NCI-H2227 (cell line): ENCODE data around the gene HIVEP3.

Experiments used
- DNase-seq: peaks from one replicate; lab custom pipeline; 2025; ENCODE audit not compliant: unreplicated experiment; lab: John Stamatoyannopoulos, UW

The HIVEP3 gene

DNA sequence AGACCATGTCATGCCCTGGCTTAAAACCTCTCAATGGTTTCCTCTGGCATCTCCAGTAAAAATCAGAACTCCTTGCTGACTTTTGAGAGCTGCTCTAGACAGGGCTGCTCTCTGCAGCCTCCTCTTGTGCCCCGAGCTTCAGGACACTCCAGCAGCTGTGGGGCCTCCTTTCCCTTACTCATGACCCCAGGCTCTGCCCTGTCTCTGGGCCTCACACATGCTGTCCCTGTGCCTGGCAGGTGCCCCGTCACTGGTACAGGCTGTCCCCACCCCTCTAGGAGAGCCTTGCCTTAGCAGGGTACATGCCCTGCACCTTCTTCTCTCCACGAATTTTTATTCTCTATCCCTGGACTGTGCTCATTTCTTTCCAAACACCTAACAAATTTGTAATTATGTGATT, 43.2 kb downstream of the HIVEP3 start:
- DNase-seq: no peak

DNA sequence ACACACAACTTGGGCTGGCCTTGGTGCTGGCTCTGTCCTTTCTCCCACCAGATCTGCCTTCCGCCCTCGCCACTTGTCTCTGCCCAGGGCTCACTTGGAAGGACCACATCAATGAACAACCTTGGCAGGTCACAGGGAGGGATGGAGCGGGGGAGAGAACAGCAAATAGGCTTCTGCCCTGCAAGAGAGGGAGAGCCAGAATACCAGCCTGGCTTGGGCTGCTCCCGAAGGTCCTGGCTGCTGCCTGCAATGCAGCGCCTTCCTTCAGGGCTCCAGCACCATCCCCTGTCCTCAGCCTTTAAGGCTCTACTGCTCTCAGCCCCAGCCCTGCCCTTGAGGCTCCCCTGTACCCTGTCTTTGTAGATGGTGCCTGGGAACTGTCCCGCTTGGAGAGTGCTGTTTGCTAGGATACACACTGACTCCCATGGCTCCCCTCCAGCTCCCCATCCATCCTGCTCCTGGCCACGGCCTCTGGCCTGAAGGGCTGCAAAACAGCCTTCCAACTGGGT, 43.8 kb downstream of the HIVEP3 start:
- DNase-seq: no peak

DNA sequence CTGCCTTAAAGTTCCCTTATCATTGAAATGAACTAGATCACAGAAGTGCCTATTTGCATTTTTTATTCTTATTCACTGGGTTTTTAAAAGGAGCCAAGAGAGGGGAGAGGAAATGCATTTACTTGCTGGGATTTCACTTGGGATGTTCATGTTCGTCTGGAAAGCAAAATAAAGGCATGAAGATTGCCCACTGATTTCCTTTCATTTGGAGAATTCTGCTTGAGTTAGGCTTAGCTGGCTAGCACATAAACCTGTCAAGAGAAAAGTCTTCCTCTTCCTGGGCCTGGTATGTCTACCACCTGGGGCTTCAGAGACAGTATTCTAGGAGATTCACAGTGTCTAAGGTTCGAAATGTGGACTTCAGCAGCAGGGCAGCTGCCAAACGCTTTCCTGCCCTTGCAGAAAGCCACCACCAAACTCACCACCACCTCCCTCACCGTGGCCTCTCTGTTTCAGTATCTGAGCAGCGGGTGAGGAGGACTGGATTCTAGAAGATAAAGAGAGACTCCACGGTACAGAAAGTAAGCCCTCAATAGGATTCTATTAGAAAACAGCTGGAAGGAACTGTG, 44.5 kb downstream of the HIVEP3 start:
- DNase-seq: no peak

DNA sequence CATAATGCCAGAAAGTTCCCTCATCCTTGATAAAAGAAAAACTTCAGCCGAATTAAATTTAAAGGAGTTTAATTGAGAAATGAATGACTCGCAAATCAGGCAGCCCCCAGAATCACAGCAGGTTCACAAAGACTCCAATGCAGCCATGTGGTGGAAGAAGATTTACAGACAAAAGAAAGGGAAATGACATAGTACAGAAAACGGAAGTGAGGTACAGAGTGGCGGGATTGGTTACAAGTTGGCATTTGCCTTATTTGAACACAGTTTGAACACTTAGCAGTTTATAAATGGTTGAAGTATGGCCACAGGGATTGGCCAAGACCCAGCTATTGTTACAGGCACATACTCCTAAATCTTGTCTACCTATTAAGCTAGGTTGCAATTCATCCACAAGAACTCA, 46.6 kb downstream of the HIVEP3 start:
- DNase-seq: no peak

DNA sequence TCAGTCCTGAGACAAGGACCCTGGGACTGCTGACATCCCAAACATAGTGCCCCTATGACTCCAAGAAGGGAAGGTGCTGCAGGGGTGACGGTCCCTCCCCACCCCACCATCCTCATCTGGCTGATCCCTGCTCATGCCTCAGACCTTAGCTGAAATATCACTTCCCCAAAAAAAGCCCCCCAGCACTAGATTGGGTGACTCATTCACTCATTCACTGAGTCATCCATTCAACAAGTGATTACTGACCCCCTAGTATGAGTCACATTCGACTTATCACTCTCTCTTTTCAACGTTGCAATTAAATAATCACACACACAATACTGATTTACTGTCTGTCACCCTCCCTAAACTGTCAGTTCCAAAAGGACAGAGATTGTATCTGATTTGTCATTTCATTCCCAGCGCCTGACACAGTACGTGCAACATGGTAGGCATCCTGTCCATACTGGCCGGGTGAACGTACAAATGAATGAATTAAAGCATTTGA, 48.6 kb downstream of the HIVEP3 start:
- DNase-seq: no peak

DNA sequence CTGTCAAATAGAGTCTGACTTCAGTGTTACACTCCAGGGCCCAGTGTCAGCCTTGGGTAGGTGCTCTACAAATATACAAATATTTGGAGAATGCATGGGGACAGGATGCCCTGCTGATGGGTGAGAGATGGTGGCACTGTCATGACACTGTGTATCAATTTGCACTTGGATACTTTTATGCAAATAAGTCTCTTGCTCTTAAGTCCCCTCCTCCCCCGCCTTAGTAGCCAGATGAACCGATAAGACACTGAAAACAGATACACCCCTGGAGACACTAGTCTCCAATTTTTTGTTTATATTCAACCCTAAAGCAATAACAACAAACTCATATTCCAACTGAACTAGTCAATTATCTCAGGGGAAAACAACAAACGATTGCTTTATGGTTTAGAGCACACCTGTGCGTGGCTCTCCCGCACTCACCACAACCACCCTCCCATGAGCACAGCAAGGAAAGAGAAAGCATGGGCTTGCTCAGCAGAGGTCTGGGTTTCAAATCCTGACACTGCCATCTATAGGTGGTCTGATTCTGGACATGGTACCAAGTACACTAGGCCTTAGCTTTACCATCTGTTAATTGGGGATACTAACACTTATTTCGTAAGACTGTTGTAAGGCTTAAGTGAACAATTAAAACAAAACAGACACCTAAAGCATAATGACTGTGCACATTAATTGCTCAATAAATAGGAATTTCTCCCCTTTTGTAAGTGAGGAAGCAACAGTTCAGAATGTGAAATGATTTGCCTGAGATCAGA, 50.3 kb downstream of the HIVEP3 start:
- no peak for DNase-seq

DNA sequence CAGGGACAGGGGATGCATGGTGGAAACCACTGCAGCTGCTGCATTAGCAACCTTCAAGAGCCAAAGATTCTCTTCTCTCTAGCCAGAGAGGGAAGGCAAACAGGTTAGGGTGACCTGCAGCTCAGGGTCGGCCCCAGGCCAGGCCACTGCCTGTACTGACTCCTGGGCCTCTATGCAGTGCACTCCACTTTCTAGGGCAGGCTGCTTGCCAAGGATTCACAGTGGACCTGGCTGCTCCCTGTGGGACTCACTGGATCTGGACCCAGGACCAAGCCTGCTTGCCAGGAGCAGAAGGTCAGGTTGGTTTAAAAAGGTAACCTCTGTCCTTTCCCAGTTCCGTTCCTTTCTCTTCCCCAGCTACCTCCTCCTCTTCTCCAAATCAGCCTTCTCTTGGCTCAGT, 52.4 kb downstream of the HIVEP3 start:
- no peak for DNase-seq

DNA sequence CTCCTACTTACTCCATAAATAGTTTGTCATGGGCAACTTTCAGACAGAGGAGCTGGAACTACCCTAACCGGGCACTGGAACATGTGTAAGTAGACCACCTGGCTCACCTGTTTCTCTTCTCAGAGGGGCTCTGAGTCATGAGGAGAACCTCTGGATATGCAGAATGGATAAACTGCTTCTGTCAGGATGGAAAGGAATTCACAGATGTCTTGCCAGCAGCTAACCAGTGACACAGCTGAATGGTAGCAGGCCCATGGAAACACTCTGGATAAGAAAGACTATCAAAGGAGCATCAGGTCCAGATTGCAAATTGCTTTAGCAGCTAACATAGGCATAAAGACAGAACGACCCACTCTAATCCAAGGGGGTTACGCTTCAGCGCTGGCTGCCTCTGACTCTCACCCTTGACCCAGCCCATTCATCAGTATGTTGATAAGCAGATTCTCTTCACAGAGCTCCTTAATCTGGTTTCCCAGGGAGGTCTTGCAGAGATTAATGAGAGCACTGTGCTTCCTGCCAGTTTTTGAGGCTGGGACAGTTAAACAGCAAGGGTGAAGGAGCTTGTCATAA, 54.2 kb downstream of the HIVEP3 start:
- no peak for DNase-seq

DNA sequence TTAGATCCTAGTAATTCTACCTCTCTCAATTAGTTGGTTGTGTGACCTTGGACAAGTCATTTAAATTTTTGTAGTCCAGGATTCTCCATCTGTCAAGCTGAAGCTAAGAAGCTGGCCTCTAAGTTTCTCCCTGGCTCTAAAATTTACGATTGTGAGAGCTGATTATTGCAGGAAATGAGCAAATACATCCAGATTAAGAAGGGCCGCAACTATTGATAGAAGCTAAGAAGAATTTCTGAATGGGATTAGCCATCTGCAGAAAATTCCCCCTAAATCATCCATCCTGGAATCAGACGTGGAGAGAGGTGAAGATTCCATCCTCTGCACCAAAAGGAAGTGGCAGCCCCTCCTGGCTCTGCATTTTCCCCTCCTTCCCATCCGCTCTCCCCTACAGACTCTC, 55.0 kb downstream of the HIVEP3 start:
- no peak for DNase-seq

DNA sequence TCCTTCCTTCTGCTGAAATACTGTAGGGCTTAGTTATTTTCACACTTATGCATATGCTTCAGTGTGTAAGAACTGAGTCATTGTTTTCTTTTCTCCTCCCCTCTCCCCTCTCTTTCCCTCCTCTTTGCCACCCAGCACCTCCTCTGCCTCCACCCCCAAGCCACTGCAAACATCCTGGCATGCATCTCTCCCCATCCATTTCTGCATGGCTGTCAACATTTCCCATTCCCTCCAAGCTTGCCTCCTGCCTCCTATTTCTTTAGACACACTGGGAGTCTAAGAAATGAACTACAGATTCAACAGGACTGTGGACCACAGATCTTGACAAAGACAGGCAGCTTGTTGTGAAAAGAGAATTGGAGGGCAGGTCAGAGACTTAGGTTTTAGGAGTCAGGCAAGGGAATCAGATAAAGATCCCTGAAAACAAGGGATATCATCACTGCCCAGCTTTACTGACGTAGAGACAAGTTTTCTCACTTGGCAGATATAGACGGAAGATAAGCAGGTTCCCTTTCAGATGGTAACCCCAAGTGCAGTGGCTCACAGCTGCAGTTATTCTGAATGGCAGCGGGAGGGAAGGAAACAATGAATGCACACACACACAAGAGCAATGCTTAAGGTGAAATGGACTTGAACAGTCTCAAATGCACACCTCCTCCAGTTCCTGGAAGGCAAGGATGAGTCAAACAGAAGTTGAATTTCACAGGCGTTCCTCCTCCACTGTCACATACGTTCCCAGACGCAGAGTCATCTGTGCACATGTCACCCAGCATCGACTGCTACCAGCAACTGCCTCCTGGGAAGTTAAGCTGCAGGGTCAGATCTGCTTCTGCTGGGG, 56.1 kb downstream of the HIVEP3 start:
- no peak for DNase-seq

DNA sequence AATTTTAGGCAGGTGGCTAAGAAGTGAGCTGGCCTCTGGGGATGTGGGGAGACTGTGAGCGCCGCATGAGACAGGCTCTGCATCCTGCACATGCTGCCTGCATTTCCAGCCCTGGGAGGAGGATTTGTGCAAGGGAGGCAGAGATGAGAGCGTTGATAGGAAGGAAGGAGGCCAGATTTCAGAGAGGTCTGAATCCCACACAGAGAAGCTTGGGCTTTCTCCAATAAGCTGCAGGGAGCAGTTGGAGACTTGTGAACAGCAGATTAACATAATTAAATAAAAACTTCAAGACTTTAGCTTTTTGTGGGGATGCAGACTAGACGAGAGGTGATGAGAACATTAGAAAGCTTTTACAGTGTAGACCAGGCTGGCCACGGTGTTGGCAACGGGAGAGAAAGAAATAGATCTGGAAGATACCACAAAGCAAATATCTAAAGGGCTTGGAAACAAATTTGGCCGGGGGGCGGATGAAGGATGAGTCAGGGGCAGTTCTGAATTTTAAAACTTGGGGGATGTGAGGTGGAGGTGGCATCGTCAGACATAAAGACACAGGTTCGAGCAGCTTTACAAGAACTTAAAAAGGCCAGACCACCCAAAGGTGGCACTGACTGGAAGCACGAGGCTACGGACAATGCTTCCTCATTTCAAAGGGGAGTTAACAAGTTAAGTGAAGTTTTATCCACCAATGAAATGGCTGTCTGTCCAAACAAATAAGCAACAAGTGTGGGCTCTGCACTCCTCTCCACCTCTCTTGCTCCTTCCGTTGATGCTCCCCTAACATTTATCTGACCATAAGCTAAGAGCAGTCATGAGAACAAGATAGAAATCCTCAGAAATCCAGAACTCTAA, 57.0 kb downstream of the HIVEP3 start:
- no peak for DNase-seq

DNA sequence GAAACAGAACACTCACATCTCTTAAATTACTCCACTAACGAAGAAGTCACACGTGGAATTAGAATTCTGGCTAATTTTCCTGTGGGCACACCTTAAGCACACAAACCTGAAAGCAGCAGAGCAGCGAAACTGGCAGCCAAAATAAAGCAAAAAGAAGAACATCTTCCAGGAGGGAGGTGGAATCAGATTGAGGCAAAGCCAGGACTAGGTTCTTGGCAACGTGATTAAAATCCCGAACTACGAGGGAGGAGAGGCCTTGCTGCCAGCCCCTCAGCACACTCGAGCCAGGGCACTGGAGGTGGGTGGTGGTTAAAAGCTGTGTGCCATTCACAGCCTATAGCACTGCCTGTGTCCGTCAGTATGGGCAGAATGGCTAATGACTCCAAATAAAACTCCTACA, 58.0 kb downstream of the HIVEP3 start:
- no peak for DNase-seq

DNA sequence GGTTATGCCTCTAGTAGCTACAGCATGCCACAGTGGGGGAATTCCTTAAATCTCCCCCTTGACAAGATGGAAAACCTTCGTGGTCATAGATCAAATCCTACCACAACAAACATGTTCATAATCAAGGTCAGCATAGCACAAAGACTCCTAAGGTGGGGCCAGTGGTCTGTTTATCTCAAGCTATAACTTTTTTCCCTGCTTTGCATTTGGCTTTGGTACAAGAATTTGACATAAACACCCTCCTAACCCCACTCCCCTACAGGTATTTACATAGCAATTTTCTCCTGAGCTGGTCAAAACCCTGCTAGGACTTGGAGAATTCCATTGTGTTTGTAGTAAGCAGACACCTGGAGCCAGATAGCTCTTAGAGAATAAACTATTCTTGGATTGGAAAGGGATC, 58.5 kb downstream of the HIVEP3 start:
- no peak for DNase-seq

DNA sequence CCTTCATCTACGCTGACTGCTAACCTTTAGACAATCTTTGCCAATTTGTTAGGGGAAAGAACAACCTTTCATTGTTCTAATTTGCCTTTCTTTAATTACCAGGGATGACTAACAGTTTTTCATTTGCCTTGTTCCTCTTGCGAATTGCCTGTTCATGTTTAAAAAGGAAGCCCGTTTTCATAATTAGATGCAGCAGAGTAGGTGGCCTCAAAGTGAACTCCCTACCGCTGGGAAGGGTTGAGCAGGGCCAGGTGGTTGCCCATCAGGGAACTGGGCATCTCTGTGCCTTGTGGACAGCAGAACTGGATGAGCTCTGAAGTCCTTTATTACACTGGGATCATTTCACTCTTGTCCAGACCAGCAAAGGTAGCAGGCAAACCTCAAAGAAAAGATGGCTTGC, 59.0 kb downstream of the HIVEP3 start:
- no peak for DNase-seq

DNA sequence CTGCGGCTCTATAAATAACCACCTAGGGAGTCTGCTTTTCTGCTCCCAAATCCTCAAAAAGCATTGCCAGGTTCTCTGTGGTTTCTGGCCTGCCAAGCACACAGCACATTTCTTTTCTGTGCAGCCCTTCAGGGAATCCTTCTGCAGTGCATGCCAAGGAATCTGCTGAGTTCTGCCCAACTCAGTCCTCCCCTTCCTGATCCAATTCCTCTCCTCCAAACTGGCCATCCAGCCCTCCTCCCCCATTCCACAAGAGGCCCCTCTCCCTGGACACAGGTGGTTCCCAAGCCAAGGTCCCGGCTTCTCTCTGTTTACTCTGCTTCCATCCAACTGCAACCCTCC, 61.8 kb downstream of the HIVEP3 start:
- DNase-seq: peak; percentile 50

DNA sequence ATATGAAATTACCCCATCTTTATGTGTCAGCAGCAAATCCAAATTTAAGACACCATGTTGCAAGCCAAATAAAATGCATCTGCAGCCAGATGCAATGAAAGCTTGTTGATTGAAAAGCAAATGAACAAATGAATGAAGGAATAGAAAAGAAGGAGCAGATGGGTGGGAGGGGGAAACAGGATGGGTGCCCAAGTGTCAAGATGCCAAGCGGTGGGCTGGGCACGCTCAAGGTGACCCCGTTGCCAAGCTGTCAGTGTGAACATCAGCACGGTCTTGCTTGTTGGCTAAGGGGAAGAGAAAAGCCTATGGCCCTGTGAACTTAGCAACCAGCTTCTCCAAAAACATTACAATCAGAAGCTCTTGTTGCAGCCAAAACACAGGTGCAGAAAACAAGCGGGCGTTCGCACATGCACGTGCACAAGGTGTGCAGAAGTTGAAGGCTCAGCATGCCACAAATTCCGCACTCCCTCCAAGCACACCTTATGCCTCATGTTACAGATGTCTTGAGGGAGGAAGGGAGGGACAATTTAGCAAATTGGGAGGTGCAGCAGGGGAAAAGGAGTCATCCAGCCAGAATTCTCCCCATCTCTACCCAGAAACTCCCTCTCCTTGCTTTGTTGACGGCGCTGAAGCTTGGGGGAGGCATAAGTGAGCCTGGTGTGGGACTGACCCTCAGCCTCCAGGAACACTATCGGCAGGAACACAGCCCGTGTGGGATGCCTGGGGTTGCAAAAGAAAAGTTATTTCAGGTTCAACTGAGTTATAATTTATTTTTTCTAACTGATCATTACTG, 62.4 kb downstream of the HIVEP3 start:
- no peak for DNase-seq

DNA sequence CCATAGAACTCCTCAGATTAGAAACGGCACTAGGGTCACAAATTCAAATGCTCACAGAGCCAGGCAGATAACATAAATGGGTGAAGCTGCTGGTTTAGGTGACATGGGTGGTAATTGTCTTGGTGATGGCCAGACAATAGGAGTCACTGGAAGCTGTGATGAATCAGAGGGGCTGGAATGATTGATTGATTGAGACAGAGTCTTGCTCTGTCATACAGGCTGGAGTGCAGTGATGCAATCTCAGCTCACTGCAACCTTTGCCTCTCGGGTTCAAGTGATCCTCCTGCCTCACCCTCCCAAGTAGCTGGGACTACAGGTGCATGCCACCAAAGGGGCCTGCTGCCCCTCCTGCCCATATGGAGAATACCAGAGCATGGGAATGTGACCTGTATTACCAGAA, 63.0 kb downstream of the HIVEP3 start:
- no peak for DNase-seq

DNA sequence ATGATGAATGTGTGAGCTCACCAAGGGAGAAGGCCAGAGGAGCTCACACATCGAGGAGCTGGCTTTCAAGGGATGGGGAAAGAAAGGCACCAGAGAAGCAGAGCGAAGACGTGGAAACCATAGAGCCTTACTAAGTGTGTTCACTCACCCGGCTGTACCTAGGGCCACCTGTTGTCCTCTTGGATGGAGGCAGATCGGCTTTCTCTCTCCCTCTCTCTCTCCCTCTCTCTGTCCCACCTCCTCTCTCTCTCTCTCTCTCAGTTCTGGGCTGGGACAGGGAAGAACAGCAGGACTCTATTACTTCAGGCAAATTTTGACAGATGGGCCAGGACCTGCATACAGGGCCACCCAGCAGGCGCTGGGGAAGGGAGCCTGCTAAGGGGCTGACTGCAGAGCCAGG, 64.8 kb downstream of the HIVEP3 start:
- no peak for DNase-seq

DNA sequence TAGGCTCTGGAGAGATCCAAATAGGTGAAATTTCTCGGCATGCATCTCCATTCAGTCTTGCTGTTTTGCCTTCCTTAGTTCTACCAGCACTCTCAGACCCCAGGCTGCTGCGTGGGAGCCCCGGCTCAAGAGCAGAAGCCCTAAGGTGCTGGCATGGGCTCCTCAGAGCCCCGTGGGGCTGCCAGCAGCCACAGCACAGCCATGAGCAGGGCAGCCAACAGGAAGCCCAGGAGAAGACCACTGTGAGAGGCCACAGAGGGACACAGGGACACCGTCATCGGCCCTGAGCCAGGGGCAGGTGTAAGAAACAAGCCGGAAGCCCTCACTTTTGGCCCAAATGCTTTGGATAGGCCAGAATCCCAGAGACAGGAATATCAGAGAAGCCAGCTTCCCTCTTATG, 66.6 kb downstream of the HIVEP3 start:
- DNase-seq: no peak

DNA sequence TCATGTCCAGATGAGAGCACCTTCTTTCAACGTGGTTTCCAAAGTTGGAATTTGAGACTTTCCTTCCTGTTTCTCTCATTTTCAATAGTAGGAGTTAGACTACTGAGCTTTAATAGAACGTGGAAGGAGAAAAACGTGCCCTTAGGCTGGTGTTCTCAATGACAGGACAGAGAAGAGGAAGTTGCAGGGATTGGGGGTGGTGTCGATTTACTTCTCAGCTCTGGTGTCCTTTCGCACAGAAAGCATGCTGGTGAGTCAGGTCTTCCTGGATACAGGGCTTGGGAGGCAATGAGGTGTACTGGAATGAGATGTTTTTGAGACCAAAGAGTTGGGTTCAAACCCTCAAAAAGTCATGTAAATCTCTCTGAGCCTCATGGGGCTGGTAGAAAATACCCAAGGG, 67.1 kb downstream of the HIVEP3 start:
- DNase-seq: no peak
